ENCODE results near the gene C17orf78. TPM values are rescaled to one million over a fixed set of nuclear protein-coding genes. Genes with fewer than 3 reads are reported as not detected.
A peak's percentile ranks its signal among the peaks of the same experiment; 100 is the strongest.
"Not testable (repeated sequence)": the region's sequence is repeated elsewhere in the genome, so short reads cannot be mapped to it uniquely, and the experiment has no call there.

C17orf78 gene
- not detected for total RNA-seq
- polyA plus RNA-seq: not detected

DNA sequence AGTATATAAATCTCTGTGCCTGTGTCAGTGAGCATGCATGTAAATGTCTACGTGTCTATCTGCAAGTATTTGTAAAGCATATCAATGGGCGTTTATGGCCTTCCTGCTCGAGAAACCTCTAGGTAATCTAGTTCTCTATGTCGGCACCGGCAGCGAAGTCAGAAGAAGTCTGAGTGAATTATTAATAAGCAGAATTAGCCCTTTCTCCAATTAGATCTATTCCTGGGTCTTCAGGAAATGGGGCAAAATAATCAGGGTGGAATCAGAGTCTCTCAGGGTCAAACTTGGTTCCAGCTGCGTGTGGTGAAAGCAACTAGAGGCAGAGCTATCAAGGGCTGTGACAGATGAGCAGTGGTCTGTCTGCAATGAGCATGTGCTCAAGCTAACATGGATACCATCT, at the start of gene C17orf78:
Gene C17orf78 (plus strand): TSS at position 280 of the 400 bp plus-strand sequence. CDS start 108 bp downstream, at position 388.
- POLR2A ChIA-PET: no interaction called here
- Histone ChIP-seq H3K9me3 (ENCODE audit: low read length) (no peaks in the 10 kb centered on the region), H3K4me1 (ENCODE audit: insufficient read depth, low read length) (no peaks in the 10 kb centered on the region), H3K4me3 (ENCODE audit: low read length) (no peak within 1 kb of the TSS), H3K27me3 (ENCODE audit: insufficient read depth, low read length, poor library complexity, severe bottlenecking) (no peaks in the 10 kb centered on the region), H3K27ac (ENCODE audit: low read depth, low read length) (no peak within 1 kb of the TSS), H3K36me3 (ENCODE audit: insufficient read depth, low read length) (no peaks in the 10 kb centered on the region)
- no peaks in the 10 kb centered on the region for H3K9me3 Mint-ChIP-seq
- CTCF ChIA-PET: interaction anchor here (1.3 kb wide), 1 partner anchor 10 kb away, joined by 3 read pairs; no protein-coding TSS in a partner anchor
- no peaks in the 10 kb centered on the region for H3K36me3 Mint-ChIP-seq
- H3K27ac Mint-ChIP-seq: no peak within 1 kb of the TSS
- H3K4me1 Mint-ChIP-seq: peaks cover 0 to 6% (median 4%) of the 10 kb centered on the region in 3 donors
- no peaks in the 10 kb centered on the region for H3K27me3 Mint-ChIP-seq
- no peak within 1 kb of the TSS for H3K4me3 Mint-ChIP-seq
- no peak for DNase-seq

DNA sequence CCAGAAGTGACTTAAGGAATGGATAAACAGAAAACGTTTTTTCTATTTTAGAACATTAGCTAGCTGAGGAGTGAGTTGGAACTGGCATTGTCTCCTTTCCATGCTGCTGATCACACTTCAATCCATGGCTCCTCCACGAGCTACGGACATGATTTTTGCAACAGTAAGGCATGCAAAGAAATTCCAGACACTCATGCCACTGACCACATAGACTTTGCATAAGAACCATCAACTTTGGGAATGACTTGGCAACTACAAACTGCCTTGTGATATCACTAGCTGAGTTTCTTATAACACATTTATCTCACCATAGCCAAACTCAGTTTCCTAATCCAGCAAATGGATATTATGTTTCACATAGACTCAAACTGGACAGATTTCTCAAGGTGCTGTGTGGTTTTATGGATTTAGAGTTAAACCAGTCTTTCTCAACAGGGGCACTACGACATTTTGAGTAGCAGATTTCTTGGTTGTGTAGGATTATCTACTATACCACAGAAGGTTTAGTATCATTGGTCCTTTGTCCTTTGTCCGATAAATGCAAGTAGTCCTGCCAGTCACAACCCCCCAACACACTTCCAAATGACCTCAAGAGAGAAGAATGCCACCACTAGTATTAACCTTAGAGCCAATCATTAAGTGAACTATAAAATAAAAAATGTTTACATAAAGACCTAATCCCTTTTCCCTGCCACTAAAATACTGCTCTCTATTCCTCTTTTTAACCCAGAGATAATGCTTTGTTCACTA, 48.3 kb upstream of the C17orf78 start:
- no peak for DNase-seq
- Histone ChIP-seq H3K9me3 (ENCODE audit: low read length) (no peaks in the 10 kb centered on the region), H3K27ac (ENCODE audit: low read depth, low read length) (no peak overlapping the region), H3K27me3 (ENCODE audit: insufficient read depth, low read length, poor library complexity, severe bottlenecking) (no peaks in the 10 kb centered on the region), H3K4me3 (ENCODE audit: low read length) (no peak overlapping the region), H3K4me1 (ENCODE audit: insufficient read depth, low read length) (no peaks in the 10 kb centered on the region), H3K36me3 (ENCODE audit: insufficient read depth, low read length) (peaks cover 3% of the 10 kb centered on the region)
- no peaks in the 10 kb centered on the region for H3K9me3 Mint-ChIP-seq
- H3K27me3 Mint-ChIP-seq: no peaks in the 10 kb centered on the region
- no peaks in the 10 kb centered on the region for H3K4me1 Mint-ChIP-seq
- no peak overlapping the region for H3K27ac Mint-ChIP-seq
- ChIA-PET POLR2A (no interaction called here), CTCF (no interaction called here)
- peaks cover 0 to 34% (median 9%) of the 10 kb centered on the region in 3 donors for H3K36me3 Mint-ChIP-seq
- H3K4me3 Mint-ChIP-seq: no peak overlapping the region

DNA sequence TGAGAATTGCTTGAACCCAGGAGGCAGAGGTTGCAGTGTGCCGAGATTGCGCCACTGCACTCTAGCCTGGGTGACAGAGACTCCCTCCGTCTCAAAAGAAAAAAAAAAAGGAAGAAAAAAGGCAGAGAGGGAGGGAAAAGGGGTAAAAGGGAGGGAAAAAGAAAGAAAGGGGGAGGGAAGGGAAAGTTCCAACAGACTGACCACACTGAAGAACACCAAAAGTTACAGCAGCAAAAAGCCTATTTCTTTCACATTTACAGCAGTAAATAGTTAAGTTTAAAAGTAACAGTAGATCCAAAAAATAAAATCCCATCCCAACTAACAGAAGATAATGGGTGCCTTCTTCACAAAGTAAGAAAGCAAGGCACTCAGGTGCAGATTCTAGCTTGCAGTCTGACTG, 36.9 kb upstream of the C17orf78 start:
- DNase-seq: no peak
- H3K4me1 Mint-ChIP-seq: no peaks in the 10 kb centered on the region
- H3K27ac Mint-ChIP-seq: peak overlapping the region in 1 of 8 donors; percentile 34
- H3K9me3 ChIP-seq (ENCODE audit: low read length): no peaks in the 10 kb centered on the region
- no peaks in the 10 kb centered on the region for H3K27me3 ChIP-seq (ENCODE audit: insufficient read depth, low read length, poor library complexity, severe bottlenecking)
- CTCF ChIA-PET: no interaction called here
- H3K9me3 Mint-ChIP-seq: no peaks in the 10 kb centered on the region
- H3K4me3 Mint-ChIP-seq: no peak overlapping the region
- H3K27me3 Mint-ChIP-seq: no peaks in the 10 kb centered on the region
- POLR2A ChIA-PET: no interaction called here
- no peak overlapping the region for H3K27ac ChIP-seq (ENCODE audit: low read depth, low read length)
- H3K4me1 ChIP-seq (ENCODE audit: insufficient read depth, low read length): no peaks in the 10 kb centered on the region
- no peaks in the 10 kb centered on the region for H3K36me3 ChIP-seq (ENCODE audit: insufficient read depth, low read length)
- H3K36me3 Mint-ChIP-seq: peaks cover 0 to 17% (median 9%) of the 10 kb centered on the region in 3 donors
- no peak overlapping the region for H3K4me3 ChIP-seq (ENCODE audit: low read length)

DNA sequence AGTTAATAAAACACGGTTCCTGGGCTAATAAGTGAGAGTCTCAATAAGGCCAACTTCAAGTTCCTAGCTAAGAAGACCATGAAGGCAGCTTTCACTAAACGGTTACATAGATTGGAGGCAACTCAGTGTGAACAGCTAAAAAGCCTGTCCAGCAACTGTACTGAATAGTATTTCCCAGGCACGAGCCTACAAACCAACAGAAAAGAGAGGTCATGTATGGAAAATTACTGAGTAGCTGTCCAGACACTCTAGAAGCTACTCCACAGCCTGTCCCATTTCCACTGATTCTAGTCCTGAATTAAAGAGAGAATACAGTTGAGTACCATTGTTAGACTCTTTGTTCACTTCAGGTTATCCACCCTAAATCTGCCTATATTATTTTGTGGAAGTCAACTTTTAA, 36.5 kb upstream of the C17orf78 start:
- H3K27ac Mint-ChIP-seq: peak overlapping the region in 1 of 8 donors; percentile 8
- POLR2A ChIA-PET: no interaction called here

DNA sequence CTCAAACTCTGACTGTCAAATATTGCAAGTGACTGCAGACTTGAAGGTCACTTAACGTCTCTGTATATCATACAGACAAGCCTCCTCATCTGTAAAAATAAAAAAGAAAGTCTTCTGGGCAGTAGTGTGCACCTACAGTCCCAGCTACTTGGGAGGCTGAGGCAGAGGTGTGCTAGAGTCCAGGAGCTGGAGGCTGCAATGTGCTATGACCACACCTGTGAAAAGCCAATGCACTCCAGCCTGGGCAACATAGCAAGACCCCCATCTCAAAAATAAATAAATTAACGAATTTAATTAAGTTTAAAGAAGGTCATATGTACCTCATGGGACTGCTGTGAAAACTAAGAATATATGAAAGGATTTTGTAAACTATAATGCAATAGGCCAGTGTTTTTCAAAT, 35.0 kb upstream of the C17orf78 start:
- ChIA-PET POLR2A (no interaction called here), CTCF (no interaction called here)
- H3K27ac Mint-ChIP-seq: no peak overlapping the region
- H3K27me3 ChIP-seq (ENCODE audit: insufficient read depth, low read length, poor library complexity, severe bottlenecking): no peaks in the 10 kb centered on the region
- H3K9me3 Mint-ChIP-seq: no peaks in the 10 kb centered on the region
- H3K27ac ChIP-seq (ENCODE audit: low read depth, low read length): no peak overlapping the region
- H3K9me3 ChIP-seq (ENCODE audit: low read length): no peaks in the 10 kb centered on the region
- DNase-seq: no peak
- peaks cover 0 to 2% (median 0%) of the 10 kb centered on the region in 3 donors for H3K4me1 Mint-ChIP-seq
- H3K4me3 Mint-ChIP-seq: no peak overlapping the region
- peaks cover 0 to 21% (median 7%) of the 10 kb centered on the region in 3 donors for H3K36me3 Mint-ChIP-seq
- no peak overlapping the region for H3K4me3 ChIP-seq (ENCODE audit: low read length)
- H3K4me1 ChIP-seq (ENCODE audit: insufficient read depth, low read length): no peaks in the 10 kb centered on the region
- no peaks in the 10 kb centered on the region for H3K27me3 Mint-ChIP-seq
- H3K36me3 ChIP-seq (ENCODE audit: insufficient read depth, low read length): no peaks in the 10 kb centered on the region

More for the DNA sequence above, 36.5 kb upstream of the C17orf78 start:
- Mint-ChIP-seq H3K27me3 (no peaks in the 10 kb centered on the region), H3K4me3 (no peak overlapping the region), H3K4me1 (no peaks in the 10 kb centered on the region), H3K36me3 (peaks cover 0 to 17% (median 9%) of the 10 kb centered on the region in 3 donors), H3K9me3 (no peaks in the 10 kb centered on the region)
- no peak overlapping the region for H3K4me3 ChIP-seq (ENCODE audit: low read length)
- no peaks in the 10 kb centered on the region for H3K27me3 ChIP-seq (ENCODE audit: insufficient read depth, low read length, poor library complexity, severe bottlenecking)
- no peak for DNase-seq
- no peak overlapping the region for H3K27ac ChIP-seq (ENCODE audit: low read depth, low read length)
- H3K9me3 ChIP-seq (ENCODE audit: low read length): no peaks in the 10 kb centered on the region
- CTCF ChIA-PET: no interaction called here
- no peaks in the 10 kb centered on the region for H3K36me3 ChIP-seq (ENCODE audit: insufficient read depth, low read length)
- no peaks in the 10 kb centered on the region for H3K4me1 ChIP-seq (ENCODE audit: insufficient read depth, low read length)

DNA sequence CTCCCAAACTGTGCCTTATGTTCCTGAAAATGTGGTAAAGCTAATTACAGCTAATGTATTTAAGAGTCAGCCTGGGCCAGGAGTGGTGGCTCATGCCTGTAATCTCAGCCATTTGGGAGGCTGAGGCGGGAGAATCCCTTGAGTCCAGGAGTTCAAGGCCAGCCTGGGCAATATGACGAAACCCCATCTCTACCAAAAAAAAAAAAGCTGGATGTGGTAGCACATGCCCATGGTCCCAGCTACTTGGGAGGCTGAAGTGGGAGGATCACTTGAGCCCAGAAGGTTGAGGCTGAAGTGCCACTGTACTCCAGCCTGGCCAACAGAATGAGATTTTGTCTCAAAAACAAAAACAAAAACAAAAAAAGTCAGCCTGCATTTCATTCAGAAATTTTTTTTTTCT, 33.2 kb upstream of the C17orf78 start:
- CTCF ChIA-PET: no interaction called here
- no peaks in the 10 kb centered on the region for H3K36me3 ChIP-seq (ENCODE audit: insufficient read depth, low read length)
- POLR2A ChIA-PET: interaction anchor here (0.6 kb wide), 1 partner anchor 16 kb away, joined by 3 read pairs; no protein-coding TSS in a partner anchor

DNA sequence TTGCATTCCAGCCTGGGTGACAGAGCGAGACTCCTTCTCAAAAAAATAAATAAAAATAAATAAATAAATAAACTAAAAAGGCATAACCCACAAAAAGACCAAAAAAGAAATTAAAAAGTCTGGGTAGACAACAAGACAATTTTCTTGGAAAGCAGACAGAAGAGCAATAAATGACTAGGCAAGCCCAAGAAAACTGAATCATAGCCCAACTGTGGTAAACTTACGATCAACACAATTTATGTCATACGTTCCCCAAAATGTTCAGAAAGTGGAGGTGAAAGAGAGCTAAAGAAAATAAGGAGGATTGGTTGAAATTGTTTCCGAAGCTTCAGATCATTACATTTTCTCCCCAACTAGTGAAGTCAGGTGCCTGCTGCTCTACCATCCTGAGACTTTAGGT, 31.3 kb upstream of the C17orf78 start:
- POLR2A ChIA-PET: no interaction called here
- Mint-ChIP-seq H3K4me1 (peaks cover 0 to 6% (median 2%) of the 10 kb centered on the region in 3 donors), H3K27ac (no peak overlapping the region), H3K36me3 (peaks cover 3 to 10% (median 5%) of the 10 kb centered on the region in 3 donors), H3K4me3 (no peak overlapping the region), H3K27me3 (no peaks in the 10 kb centered on the region), H3K9me3 (no peaks in the 10 kb centered on the region)
- CTCF ChIA-PET: interaction anchor here (1.0 kb wide), 1 partner anchor 14 kb away, joined by 3 read pairs; no protein-coding TSS in a partner anchor
- H3K9me3 ChIP-seq (ENCODE audit: low read length): no peaks in the 10 kb centered on the region
- H3K4me1 ChIP-seq (ENCODE audit: insufficient read depth, low read length): no peaks in the 10 kb centered on the region
- no peaks in the 10 kb centered on the region for H3K27me3 ChIP-seq (ENCODE audit: insufficient read depth, low read length, poor library complexity, severe bottlenecking)
- DNase-seq: no peak
- no peak overlapping the region for H3K27ac ChIP-seq (ENCODE audit: low read depth, low read length)
- H3K36me3 ChIP-seq (ENCODE audit: insufficient read depth, low read length): no peaks in the 10 kb centered on the region
- H3K4me3 ChIP-seq (ENCODE audit: low read length): no peak overlapping the region

More for the DNA sequence above, 33.2 kb upstream of the C17orf78 start:
- peaks cover 3 to 16% (median 9%) of the 10 kb centered on the region in 3 donors for H3K36me3 Mint-ChIP-seq
- no peak overlapping the region for H3K4me3 Mint-ChIP-seq
- no peak overlapping the region for H3K27ac Mint-ChIP-seq
- Histone ChIP-seq H3K4me1 (ENCODE audit: insufficient read depth, low read length) (no peaks in the 10 kb centered on the region), H3K9me3 (ENCODE audit: low read length) (no peaks in the 10 kb centered on the region), H3K27me3 (ENCODE audit: insufficient read depth, low read length, poor library complexity, severe bottlenecking) (no peaks in the 10 kb centered on the region), H3K27ac (ENCODE audit: low read depth, low read length) (no peak overlapping the region), H3K4me3 (ENCODE audit: low read length) (no peak overlapping the region)
- no peaks in the 10 kb centered on the region for H3K9me3 Mint-ChIP-seq
- DNase-seq: no peak
- H3K27me3 Mint-ChIP-seq: no peaks in the 10 kb centered on the region
- H3K4me1 Mint-ChIP-seq: peaks cover 0 to 6% (median 2%) of the 10 kb centered on the region in 3 donors

DNA sequence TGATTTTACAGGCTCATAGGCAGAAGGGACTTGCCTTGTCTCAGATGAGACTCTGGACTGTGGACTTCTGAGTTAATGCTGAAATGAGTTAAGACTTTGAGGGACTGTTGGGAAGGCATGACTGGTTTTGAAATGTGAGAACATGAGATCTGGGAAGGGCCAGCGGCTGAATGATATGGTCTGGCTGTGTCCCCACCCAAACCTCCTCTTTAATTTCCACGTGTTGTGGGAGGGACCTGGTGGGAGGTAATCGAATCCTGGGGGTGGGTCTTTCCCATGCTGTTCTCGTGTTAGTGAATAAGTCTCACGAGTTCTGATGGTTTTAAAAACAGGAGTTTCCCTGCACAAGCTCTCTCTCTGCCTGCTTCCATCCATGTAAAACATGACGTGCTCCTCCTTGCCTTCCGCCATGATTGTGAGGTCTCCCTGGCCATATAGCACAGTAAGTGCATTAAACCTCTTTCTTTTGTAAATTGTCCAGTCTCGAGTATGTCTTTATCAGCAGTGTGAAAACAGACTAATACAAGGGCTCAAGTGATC, 28.9 kb upstream of the C17orf78 start:
- H3K9me3 Mint-ChIP-seq; H3K4me3 Mint-ChIP-seq; H3K9me3 ChIP-seq (ENCODE audit: low read length); CTCF ChIA-PET; H3K27ac ChIP-seq (ENCODE audit: low read depth, low read length); H3K27me3 Mint-ChIP-seq; DNase-seq; H3K4me1 Mint-ChIP-seq; H3K27me3 ChIP-seq (ENCODE audit: insufficient read depth, low read length, poor library complexity, severe bottlenecking); H3K4me3 ChIP-seq (ENCODE audit: low read length); POLR2A ChIA-PET; H3K36me3 ChIP-seq (ENCODE audit: insufficient read depth, low read length); H3K4me1 ChIP-seq (ENCODE audit: insufficient read depth, low read length); H3K36me3 Mint-ChIP-seq: not testable (repeated sequence)
- H3K27ac Mint-ChIP-seq: peak overlapping the region in 1 of 8 donors; percentile 28
